Endothelial cell (in vitro differentiated cells): ENCODE results near the gene MID1. TPM values are rescaled to one million over a fixed set of nuclear protein-coding genes. Genes with fewer than 3 reads are reported as not detected.

Source experiments
- DNase-seq: peaks from one replicate; pipeline ENCODE4 v3.0.0; 2021; ENCODE audit warnings: low spot score
- H3K27ac Mint-ChIP-seq: one replicate; pipeline ENCODE4 v1.8.0; 2021; ENCODE audit warnings: mixed read lengths, inconsistent platforms; ENCODE audit not compliant: unreplicated experiment
- H3K27me3 Mint-ChIP-seq: one replicate; pipeline ENCODE4 v1.8.0; 2021; ENCODE audit warnings: mild to moderate bottlenecking, moderate library complexity, mixed read lengths, inconsistent platforms; ENCODE audit not compliant: unreplicated experiment
- H3K36me3 Mint-ChIP-seq: one replicate; pipeline ENCODE4 v1.8.0; 2021; ENCODE audit warnings: mild to moderate bottlenecking, low read depth, mixed read lengths, inconsistent platforms; ENCODE audit not compliant: unreplicated experiment
- H3K4me1 Mint-ChIP-seq: one replicate; pipeline ENCODE4 v1.8.0; 2021; ENCODE audit warnings: mild to moderate bottlenecking, mixed read lengths, inconsistent platforms; ENCODE audit not compliant: unreplicated experiment
- H3K4me3 Mint-ChIP-seq: one replicate; pipeline ENCODE4 v1.8.0; 2021; ENCODE audit warnings: mild to moderate bottlenecking, mixed read lengths, inconsistent platforms; ENCODE audit not compliant: unreplicated experiment
- H3K9me3 Mint-ChIP-seq: one replicate; pipeline ENCODE4 v1.8.0; 2021; ENCODE audit warnings: mixed read lengths, inconsistent platforms; ENCODE audit not compliant: unreplicated experiment
- total RNA-seq: library from RNA; stranded (reverse); fragmentation: NEBNext Ultra II Directional; extraction: Animal tissue kit (Norgen Biotek cat#: 25700); gene quantifications from one replicate; pipeline ENCODE4 v1.2.1, GENCODE V29; 2021; ENCODE audit not compliant: unreplicated experiment
- TF ChIP-seq, protein P1 (sequence below): fragments of 200-600 bp; sonication (generic); IDR thresholded peaks from one replicate; pipeline ENCODE4 v1.5.0; 2021; ENCODE audit warnings: antibody characterized with exemption; ENCODE audit not compliant: unreplicated experiment

The MID1 gene
- total RNA-seq, 1 donor from 2014 or later = 61.8 TPM

DNA sequence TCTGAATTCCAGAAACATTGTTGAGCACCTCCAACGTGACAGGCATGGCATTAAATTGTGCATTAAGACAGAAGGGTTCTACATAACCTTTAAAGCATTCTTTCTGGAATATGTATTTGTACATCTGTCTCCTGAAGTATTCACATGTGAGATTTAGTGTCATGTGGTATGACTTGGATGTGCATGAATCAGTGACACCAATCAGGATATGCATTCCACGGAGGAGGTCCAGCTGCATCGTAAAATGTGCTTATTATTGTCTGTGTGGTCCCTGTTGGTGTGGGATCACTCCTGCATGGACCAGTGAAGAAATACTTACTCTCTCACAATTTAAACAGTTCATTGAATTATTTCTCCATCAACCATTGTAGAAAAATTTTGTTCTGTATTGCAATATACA is 149.0 kb downstream of the MID1 start:
- H3K27me3 Mint-ChIP-seq = no peaks in the 10 kb centered on the region
- TF ChIP-seq, protein P1, sequence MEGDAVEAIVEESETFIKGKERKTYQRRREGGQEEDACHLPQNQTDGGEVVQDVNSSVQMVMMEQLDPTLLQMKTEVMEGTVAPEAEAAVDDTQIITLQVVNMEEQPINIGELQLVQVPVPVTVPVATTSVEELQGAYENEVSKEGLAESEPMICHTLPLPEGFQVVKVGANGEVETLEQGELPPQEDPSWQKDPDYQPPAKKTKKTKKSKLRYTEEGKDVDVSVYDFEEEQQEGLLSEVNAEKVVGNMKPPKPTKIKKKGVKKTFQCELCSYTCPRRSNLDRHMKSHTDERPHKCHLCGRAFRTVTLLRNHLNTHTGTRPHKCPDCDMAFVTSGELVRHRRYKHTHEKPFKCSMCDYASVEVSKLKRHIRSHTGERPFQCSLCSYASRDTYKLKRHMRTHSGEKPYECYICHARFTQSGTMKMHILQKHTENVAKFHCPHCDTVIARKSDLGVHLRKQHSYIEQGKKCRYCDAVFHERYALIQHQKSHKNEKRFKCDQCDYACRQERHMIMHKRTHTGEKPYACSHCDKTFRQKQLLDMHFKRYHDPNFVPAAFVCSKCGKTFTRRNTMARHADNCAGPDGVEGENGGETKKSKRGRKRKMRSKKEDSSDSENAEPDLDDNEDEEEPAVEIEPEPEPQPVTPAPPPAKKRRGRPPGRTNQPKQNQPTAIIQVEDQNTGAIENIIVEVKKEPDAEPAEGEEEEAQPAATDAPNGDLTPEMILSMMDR = no peak
- H3K4me1 Mint-ChIP-seq = no peaks in the 10 kb centered on the region
- peaks cover 17% of the 10 kb centered on the region for H3K36me3 Mint-ChIP-seq
- H3K9me3 Mint-ChIP-seq = no peaks in the 10 kb centered on the region
- no peak overlapping the region for H3K4me3 Mint-ChIP-seq
- no peak for DNase-seq
- no peak overlapping the region for H3K27ac Mint-ChIP-seq

DNA sequence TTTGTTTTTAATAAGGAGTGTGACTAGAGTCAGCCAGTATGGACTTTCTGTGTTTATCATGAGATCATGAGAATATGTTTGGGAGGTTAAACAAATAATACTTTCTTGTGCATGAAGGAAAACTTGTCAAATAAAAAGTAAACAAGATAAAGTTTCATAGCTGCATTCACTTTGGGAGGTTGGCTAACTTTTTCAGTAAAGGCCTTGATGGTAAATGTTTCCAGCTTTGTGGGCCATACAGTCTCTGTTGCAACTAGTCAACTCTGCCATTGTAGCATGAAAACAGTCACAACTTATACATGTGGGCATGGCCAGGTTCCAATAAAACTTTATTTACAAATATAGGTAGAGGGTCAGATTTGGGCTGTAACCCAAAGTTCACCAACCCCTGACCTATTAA is 150.4 kb downstream of the MID1 start:
- H3K27me3 Mint-ChIP-seq = no peaks in the 10 kb centered on the region
- H3K4me1 Mint-ChIP-seq = no peaks in the 10 kb centered on the region
- H3K36me3 Mint-ChIP-seq = peaks cover 17% of the 10 kb centered on the region
- no peak overlapping the region for H3K27ac Mint-ChIP-seq
- H3K9me3 Mint-ChIP-seq = no peaks in the 10 kb centered on the region
- TF ChIP-seq, protein P1 = no peak
- H3K4me3 Mint-ChIP-seq = no peak overlapping the region
- no peak for DNase-seq

DNA sequence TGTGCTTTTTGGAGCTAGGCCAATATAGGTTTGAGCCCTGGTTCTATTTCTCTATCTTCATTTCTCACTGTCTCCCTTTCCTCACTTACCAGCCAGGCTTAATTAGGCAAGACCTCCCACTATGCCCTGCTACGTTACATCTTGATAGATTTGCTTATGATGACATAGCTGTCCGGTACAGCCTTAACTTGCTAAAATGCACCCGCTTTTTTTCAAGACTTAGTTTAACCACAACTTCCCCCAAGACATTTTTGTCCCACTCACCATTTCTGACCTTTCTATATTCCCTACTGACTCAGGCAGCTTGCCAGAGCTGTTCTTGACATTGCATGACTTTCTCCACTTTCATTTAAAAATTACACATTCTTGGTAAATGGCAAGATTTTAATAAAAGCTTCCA is 152.6 kb downstream of the MID1 start:
- TF ChIP-seq, protein P1 = no peak
- H3K4me3 Mint-ChIP-seq = no peak overlapping the region
- no peak overlapping the region for H3K27ac Mint-ChIP-seq
- no peaks in the 10 kb centered on the region for H3K27me3 Mint-ChIP-seq
- H3K9me3 Mint-ChIP-seq = no peaks in the 10 kb centered on the region
- H3K4me1 Mint-ChIP-seq = no peaks in the 10 kb centered on the region
- peaks cover 14% of the 10 kb centered on the region for H3K36me3 Mint-ChIP-seq
- no peak for DNase-seq

DNA sequence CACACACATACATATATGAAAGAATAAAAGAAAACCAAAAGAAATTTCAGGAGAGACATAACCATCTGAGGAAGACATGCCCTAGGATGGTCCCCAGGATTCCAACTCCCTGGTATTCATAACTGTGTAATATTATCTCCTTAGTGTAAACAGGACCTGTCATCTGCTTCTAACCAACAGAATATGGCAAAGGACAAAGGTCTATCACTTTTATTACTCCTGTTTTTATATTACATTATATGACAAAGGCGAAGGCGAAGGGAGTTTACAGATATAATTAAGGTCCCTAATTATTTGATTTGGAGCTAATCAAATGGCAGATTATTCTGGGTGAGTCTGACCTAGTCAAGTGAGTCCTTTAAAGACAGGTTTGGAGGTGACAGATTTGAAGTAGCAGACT is 155.1 kb downstream of the MID1 start:
- peaks cover 2% of the 10 kb centered on the region for H3K4me1 Mint-ChIP-seq
- peaks cover 14% of the 10 kb centered on the region for H3K36me3 Mint-ChIP-seq
- H3K27ac Mint-ChIP-seq = no peak overlapping the region

DNA sequence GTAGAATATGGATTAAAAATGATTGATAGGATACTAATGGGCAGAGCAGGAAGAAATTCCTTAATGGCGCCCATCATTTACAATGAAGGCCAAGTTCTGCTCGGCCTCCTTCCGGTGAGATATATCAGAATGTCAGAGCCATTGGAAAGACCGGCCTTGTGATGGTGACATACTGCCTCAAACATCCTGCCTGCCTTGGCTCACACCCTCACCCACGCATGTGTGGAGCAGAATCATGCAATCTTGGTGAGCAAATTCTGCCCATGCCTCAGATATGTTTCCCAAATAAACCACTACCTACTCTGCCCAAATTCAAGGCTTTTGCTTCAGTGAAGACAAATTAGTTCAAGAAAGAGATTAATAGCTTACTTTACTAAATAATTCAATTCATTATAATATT is 163.3 kb downstream of the MID1 start:
- TF ChIP-seq, protein P1 = no peak
- Mint-ChIP-seq H3K4me1 (peaks cover 2% of the 10 kb centered on the region), H3K27ac (no peak overlapping the region), H3K9me3 (no peaks in the 10 kb centered on the region), H3K4me3 (no peak overlapping the region), H3K36me3 (peaks cover 24% of the 10 kb centered on the region), H3K27me3 (peaks cover 1% of the 10 kb centered on the region)
- no peak for DNase-seq

More for the DNA sequence above, 155.1 kb downstream of the MID1 start:
- TF ChIP-seq, protein P1 = no peak
- DNase-seq = no peak
- H3K9me3 Mint-ChIP-seq = no peaks in the 10 kb centered on the region
- H3K27me3 Mint-ChIP-seq = peaks cover 1% of the 10 kb centered on the region
- H3K4me3 Mint-ChIP-seq = no peak overlapping the region
